GM19438 (cell line): ENCODE data around the gene SNX3.

ENCODE experiments used
- ATAC-seq: cut with Tn5 transposase; IDR thresholded peaks from one replicate; pipeline ENCODE4 v1.9.1; 2021; ENCODE audit warnings: low read depth; ENCODE audit not compliant: unreplicated experiment

The SNX3 gene

DNA sequence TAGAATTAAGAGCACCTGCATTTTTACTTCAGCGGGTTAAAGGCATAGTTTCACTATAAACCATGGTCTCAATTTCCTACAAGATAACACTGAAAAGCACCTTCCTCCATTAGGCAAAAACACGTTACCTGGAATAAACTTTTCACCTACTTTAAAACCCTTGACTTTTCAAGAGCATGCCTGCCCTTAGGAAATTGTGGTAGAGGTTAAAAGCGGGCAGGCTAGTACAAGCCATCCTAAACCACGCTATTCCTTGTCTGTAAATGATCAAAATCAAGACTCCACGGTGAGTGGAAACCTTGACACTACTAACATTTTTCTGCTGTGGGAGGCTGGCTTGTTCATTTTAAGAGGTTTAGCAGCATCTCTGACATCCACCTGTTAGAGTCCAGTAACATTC lies 51.1 kb downstream of the SNX3 start:
- no peak for ATAC-seq

DNA sequence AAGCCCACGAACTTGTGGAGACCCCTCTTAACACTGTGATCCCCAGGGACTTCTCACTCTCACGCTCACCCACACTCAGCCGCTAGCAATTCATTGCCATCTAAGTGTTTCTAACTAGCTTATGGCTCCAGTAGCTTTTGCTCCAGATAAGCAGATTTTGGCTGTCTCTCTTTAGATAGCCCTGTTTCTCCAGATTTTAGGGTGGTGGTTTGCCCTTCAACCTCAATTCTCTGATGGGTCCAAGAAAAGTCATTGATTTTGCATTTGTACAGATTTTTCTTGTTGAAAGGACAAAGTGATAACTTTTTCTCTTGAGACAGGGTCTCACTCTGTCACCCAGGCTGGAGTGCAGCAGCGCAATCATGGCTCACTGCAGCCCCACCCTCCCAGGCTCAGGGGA lies 53.8 kb downstream of the SNX3 start:
- no peak for ATAC-seq

DNA sequence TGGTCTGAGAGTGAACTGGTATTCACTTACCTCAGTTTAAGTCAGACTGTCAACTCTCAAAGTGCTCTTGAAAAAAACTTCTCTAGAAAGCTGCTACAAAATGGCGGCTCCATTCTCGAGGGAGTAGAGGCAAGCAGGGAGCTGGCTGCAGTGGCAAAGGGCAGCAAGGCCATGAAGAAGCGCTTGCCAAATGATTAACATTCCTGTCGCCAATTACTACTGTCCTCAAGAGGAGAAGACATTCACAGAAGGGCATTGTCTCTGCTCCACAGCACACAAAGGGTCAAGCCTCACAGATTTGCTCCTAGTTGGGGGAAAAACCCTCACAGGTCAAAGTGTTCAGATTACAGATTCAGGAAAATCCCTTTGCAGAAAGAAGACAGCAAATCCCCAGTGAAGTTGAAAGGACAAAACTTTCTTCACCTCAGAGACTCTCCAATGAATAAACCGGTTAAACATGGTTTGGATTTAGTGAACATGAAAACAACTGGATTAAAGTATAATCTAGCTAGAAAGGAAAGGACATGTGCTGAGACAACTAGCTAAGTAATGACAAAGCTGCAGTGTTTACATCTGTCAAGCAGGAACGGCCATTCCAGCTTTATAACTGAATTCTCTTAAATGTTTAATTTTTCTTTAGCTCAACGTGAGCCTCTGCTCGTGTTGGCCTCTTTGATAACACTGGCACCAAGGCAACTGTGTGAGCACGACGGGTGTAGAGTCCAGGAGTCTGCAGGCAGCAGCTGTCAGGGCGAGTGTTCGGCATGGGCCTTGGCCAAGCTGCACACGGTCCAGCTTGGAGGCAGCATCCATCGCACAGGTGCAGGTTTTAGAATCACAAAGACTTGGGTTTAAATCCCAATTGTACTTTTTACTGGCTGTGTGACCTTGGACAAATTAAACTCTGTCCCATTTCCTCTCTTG lies 57.4 kb downstream of the SNX3 start:
- no peak for ATAC-seq

DNA sequence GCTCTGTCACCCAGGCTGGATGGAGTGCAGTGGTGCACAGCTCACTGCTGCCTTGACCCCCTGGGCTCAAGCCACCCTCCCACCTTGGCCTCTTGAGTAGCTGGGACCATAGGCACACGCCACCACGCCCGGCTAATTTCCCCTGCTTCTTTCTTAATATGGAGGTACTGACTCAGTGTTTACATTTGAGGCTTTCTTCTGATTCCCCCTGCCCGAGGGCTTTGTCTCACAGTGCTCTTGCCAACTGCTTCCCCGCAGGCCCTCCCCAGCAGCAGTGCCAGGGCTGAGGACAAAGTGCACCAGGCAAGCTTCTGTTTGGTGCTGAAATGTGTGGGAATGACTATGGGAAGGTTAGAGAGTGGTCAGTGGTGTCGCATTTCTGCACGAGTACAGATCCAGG lies 60.2 kb downstream of the SNX3 start:
- no peak for ATAC-seq

DNA sequence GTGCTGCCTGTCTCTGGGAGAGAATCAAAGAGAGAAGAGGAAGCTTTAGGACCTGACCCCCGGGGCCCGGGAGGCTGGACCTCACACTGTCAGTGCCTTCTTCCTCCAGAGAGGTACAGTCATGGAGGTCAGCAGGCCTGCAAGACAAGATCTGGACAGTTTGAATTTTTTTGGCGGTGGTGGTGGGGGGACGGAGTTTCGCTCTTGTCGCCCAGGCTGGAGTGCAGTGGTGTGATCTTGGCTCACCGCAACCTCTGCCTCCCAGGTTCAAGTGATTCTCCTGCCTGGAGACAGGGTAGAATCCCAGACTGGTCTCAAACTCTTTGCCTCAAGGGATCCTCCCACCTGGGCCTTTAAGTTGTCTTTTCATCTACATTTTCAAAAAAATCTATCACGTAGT lies 60.7 kb downstream of the SNX3 start:
- ATAC-seq, result no peak

DNA sequence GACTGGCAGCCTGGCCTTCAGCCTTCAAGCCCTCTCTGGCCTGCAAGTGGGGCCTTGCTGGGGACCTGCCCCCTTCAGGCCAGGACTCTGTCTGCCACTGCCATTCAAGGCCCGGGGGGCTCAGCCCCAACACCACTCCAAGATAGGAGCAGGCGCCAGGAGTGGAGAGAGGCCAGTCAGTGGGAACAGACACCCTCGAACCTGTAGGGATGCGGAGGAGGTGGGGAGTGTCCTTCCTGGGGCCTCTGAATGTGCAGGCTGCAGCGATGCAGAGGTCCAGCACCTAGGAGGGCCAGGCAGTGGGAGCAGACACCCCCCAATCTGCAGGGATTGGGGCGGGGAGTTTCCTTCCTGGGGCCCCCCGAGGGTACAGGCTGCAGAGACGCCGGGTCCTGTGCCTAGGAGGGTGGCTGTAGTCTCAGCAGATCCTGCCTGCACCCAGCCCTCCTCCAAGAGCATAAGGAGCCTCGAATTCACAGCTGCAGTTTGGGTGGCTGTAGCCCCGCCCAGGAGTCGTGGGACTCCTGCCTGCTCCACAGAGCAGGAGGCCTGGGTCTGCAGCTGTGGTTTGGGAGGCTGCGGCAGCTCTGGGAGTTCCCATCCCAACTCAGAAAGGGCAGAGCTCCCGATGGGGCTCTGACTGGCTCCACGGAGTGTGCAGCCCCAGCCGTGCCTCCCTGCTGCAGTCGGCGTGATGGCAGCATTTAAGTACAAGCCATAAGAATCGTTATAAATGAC lies 61.9 kb downstream of the SNX3 start:
- ATAC-seq, result no peak

DNA sequence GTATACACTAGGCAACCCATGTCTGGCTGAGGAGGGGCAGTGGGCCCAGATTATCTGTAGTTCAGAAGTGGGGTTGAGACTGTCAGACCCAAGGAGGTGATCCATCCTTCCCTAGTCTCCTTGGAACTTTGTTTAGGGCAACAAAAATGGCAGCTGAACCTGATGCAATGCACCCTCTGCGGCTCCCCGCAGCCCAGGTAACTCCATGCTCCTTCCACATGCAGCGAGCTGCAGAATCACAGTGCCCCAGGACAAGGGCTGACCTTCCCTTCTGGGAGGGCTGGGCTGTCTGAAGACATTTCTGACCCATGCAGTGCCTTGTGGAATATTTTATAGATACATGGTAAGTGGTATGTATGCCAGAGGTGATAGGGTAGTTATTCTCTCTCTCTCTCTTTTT lies 65.6 kb downstream of the SNX3 start:
- ATAC-seq, result no peak

DNA sequence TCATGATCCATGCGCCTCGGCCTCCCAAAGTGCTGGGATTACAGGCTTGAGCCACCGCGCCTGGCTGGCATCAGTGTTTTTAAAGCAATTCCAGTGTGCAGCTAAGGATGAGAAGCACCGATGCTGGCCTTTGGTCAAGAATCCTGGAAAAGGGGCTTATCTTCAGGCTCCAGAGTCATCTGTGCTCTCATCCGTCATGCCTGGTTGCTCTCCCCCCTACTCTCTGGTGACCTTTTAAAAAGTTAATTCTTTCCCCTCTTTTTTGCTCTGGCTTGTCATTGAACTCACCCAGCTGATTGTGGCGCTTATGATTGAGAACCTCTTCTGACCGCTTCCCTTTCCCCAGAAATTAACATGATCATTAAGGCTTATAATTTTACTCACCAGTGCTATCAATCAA lies 66.3 kb downstream of the SNX3 start:
- ATAC-seq, result no peak

DNA sequence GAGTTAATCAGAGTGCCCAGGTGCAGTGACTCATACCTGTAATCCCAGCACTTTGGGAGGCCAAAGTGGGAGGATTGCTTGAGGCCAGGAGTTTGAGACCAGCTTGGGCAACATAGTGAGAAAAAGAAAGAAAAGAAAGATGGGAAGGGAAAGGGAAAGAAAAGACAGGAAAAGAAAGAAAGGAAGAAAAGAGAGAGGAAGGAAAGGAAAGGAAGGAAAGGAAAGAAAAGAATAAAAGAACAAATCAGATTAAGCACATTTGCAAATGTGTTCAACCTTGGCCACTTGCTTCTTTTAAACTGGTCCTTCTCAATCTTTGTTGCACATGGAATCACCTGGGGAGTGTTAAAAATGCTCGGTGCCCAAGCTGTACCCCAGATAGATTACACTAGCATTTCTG lies 67.0 kb downstream of the SNX3 start:
- ATAC-seq, result no peak

DNA sequence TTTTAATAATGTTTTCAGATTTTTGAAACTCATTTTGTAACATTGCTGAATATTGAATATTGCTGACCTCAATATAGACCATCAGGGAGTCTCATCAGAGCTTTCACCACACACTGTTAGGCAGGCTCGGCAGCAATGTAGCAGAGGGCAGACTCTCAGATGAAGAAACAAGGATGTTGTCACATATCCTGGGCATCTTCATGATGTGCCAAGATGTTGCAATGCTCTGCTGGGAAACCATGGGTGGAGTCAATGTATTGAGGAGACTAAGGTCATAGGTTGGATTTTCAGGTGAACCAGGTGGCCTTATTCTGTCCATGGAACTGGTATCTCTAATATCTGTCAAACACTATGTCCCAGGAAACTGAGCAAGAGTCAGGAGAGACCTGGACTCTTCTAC lies 67.7 kb downstream of the SNX3 start:
- ATAC-seq, result no peak

DNA sequence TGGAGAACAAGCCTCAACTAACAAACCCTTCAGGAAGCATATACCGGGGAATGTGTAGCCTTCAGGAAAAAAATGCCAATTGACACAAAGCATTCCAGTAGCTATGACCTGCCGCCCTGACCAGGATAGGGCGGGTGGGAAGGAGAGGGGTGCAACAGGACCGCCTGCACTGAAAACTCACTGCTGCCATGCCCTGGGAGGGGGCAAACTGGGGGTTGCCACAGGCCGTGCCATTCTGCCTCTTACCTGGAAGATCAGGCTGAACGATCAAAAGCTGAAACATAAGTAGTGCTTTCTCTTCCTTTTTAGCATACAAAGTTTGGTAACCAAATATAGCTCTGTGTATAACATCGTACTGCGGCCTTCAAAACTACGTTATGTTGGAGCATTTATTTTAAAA lies 73.3 kb downstream of the SNX3 start:
- no peak for ATAC-seq

DNA sequence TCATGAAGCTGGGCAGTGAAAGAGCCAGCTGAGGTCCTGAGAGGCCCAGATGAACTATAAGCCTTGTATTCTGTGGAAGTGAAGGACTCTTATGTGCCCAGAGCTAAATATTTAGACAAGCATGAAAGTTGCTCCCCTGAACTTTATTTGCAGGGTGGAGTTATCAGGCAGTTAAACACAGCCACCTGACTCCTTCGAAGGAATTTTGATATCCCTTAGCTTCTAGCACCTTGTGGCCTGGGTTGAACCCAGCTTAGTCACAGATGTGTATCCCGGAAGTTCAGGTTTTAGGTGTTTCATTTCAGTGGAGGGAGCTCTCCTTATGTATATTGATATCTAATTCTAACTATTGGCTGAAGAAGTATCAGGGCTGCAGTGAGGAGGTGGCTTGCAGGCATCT lies 74.6 kb downstream of the SNX3 start:
- no peak for ATAC-seq

DNA sequence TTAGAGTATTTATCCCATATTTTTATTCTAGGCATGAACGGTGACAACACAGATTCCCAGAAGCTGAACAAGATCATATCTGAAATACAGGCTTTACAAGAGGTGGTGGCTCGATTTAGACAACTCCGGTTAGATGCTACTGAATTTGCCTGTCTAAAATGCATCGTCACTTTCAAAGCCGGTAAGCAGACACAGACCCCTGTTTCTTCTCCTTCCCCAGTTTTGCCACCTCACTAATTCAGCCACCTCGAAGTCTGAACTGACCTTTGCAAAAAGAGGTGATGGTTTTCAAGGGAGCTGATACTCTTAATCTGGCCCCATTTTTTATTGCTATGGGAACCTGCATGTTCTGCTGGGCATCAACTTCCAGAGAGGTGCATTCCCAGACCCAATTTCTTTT lies 80.1 kb downstream of the SNX3 start:
- ATAC-seq, result no peak

DNA sequence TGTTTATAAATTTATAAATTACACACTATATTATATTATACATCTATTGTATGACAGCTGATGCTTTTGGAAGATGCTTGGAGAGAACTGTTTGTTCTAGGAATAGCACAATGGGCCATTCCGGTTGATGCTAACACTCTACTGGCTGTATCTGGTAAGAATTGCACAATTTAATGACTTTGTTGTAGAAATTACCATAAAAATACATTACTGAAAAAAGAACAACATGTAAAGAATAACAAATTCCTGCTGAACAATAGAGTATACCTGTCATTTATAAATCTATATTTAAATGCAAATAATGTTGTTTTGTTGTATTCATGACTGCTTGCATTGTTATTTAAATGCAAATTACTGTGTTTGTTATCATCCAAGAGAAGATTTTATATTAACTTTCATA lies 80.6 kb downstream of the SNX3 start:
- ATAC-seq, result no peak

DNA sequence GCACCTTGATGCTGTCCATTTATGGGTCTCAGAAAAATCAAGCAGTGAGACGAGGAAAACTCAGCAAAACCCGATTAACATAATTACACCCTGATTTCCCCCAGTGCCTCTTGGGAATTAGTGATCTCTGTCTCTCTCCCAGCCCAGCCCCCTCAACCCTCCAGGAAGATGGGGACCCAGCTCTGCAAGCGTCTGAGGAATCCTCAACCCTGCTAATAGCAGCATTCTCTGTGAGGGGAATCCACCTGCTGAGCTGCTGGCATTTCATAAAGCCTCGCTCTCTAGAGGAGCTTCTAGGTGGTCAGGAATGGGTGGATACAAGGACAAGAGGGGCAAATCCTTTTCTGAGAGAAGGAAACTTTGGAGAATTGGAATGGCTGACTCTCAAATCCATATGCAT lies 81.1 kb downstream of the SNX3 start:
- ATAC-seq, result no peak

DNA sequence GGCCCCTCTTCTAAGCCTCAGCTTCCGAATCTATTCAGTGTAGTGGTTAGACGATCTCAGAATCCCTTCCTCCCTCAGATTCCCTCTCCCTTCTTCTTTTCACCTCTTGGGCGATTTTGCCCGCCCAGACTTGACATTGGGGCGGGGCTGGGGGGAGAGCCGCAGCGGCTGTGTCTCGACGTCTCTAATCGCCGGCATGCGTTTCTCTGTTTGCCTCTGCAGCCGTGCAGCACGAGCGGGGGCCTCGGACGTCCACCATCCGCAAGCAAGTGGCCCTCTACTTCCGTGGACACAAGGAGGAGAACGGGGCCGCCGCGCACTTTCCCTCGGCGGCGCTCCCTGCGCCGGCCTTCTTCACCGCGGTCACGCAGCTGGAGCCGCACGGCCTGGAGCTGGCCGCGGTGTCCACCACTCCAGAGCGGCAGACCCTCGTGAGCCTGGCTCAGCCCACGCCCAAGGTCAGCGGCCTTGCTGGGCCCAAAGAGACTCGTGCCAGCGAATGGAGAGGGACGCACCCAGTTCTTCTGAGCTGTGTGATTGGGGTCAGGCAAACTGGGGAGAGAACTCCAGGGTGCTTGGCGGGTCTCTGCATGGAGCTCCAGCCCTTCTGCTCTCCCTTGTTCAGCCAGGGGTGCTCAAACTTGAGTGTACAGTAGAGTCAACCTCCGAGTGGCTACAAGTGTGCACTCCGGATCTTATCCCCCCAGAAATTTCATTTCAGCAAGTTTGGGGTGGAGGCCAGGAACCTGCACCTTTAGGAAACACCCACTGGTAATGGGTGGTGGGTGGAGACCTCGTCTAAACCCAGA lies 84.4 kb downstream of the SNX3 start:
- no peak for ATAC-seq

DNA sequence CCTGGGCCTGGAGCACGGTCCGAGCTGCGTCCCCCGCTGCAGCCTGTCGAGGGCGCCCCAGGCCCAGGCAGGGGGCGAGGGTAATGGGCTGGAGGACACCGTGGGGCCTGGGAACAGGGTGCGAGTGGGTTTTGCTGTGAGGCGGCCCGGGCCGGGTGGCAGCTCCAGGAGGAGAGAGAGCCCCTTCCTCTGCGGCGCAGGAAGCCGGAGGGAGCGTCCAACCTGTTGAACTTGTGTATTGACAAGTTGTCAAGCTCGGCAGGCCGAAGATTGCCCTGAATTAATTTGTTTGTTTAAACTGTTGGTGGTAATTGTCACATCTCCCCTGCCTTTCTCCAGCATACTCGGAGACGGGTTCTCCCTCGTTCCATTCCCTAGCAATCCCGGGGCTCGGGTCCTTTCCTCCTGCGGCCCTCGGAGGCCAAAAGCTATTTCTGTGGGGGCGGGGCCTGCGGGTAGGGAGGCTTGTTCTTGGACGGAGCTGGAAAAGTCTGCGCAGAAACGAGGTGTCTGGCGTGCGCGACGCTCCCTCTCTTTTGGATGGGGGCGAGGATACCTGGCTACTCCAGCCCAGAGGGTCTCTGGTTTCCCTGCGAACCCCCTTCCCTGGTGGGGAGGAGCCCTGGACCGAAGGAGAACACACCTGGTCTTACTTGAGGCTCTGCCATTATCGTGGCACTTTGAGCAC lies 85.1 kb downstream of the SNX3 start:
- no peak for ATAC-seq

DNA sequence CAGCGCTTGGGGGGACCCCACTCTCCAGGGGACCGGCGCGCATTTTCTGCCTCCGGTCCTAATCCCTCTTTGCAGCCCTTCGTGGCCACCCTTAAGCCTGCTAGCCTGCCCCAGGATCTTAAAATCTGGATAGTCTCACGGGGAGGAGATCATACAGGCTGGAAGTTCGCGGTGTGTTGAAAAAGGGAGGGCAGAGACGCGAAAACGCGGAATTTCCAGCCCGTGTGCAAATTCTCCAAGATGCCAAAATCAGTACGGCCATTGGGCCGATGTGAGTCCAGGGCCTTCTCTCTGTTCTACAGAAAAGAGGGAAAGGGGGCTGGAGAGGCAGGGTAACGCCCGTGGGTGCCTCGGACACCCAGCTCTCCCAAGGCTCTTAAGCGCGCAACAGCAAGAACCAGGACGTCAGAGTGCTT lies 85.7 kb downstream of the SNX3 start:
- no peak for ATAC-seq

DNA sequence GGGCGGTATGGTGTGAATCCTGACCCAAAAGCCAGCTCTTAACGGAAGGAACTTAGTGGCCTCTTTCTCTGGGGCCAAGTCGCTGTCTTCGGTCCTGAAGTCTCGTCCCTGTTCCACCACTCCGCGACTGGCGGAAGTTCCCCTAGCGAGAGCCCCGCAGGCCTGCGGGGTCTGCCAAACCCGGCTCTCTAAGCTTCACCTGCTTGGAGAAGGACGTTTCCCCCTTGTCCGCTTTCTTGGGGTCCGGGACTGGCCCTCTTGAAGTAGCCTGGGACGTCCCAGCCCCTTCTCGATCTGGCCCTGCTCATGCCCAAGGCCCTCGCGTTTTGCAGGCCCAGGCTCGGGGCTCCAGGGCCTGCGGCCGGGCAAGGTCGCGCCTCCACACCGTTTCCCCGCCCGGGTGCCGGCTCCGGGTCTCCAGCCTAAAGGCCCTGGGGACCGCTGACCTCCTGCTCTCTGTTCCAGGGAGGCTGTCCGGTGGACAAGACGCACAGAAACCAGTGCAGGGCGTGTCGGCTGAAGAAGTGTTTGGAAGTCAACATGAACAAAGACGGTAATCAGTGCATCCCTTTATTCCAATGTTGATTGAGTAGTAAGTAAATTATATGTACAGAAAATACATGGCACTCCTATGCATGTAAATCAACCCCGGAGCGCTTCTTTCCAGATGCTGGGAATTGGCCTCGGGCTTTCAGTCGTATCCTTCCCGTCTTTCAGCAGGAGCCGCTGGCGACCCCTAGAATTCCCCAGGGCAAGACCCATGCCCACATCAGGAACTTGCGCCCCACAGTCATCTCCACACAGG lies 86.3 kb downstream of the SNX3 start:
- ATAC-seq, result no peak
